GM23248 (cell line): ENCODE data around the gene WIZ. TPM values are rescaled to one million over a fixed set of nuclear protein-coding genes. Genes with fewer than 3 reads are reported as not detected.

ENCODE experiments used
- DNase-seq: peaks from one replicate; pipeline ENCODE4 v3.0.0-alpha.2; 2015
- H2AFZ ChIP-seq: fragments of 200-600 bp; sonication (generic); 2 replicates; pipeline ENCODE4 v1.6.1; 2016; ENCODE audit warnings: antibody characterized with exemption
- H3F3A ChIP-seq: fragments of 200-600 bp; sonication (generic); 2 replicates; pipeline ENCODE4 v1.6.1; 2016; ENCODE audit warnings: mild to moderate bottlenecking, antibody characterized with exemption, mixed run types; ENCODE audit not compliant: insufficient read depth
- H3K27ac ChIP-seq: fragments of 200-600 bp; sonication (generic); 2 replicates; pipeline ENCODE4 v1.5.1; 2016; ENCODE audit warnings: mild to moderate bottlenecking
- H3K27me3 ChIP-seq: fragments of 200-600 bp; sonication (generic); replicated peaks from 2 replicates; pipeline ENCODE4 v1.6.1; 2016; ENCODE audit warnings: mild to moderate bottlenecking; ENCODE audit not compliant: insufficient read depth
- H3K36me3 ChIP-seq: fragments of 200-600 bp; sonication (generic); 2 replicates; pipeline ENCODE4 v1.6.1; 2016; ENCODE audit warnings: low read depth, mild to moderate bottlenecking
- H3K4me1 ChIP-seq: fragments of 200-600 bp; sonication (generic); 2 replicates; pipeline ENCODE4 v1.6.1; 2016; ENCODE audit warnings: mild to moderate bottlenecking; ENCODE audit not compliant: insufficient read depth
- H3K4me2 ChIP-seq: fragments of 200-600 bp; sonication (generic); one replicate; pipeline ENCODE4 v1.6.1; 2016; ENCODE audit warnings: mild to moderate bottlenecking; ENCODE audit not compliant: unreplicated experiment
- H3K4me3 ChIP-seq: fragments of 200-600 bp; sonication (generic); 2 replicates; pipeline ENCODE4 v1.5.1; 2016; ENCODE audit warnings: mild to moderate bottlenecking
- H3K79me2 ChIP-seq: fragments of 200-600 bp; sonication (generic); 2 replicates; pipeline ENCODE4 v1.6.1; 2016; ENCODE audit warnings: mild to moderate bottlenecking; ENCODE audit not compliant: insufficient read depth
- H3K9ac ChIP-seq: fragments of 200-600 bp; sonication (generic); 2 replicates; pipeline ENCODE4 v1.6.1; 2016; ENCODE audit warnings: mild to moderate bottlenecking
- H3K9me2 ChIP-seq: fragments of 200-600 bp; sonication (generic); 2 replicates; pipeline ENCODE4 v1.6.1; 2016; ENCODE audit warnings: mixed run types, mild to moderate bottlenecking, moderate library complexity; ENCODE audit not compliant: insufficient read depth
- H3K9me3 ChIP-seq: fragments of 200-600 bp; sonication (generic); one replicate; pipeline ENCODE4 v1.6.1; 2017; ENCODE audit warnings: low read depth
- H4K20me1 ChIP-seq: fragments of 200-600 bp; sonication (generic); 2 replicates; pipeline ENCODE4 v1.6.0; 2016; ENCODE audit not compliant: insufficient read depth
- EZH2 ChIP-seq: fragments of 200-600 bp; sonication (generic); IDR thresholded peaks from 2 replicates; pipeline ENCODE4 v1.6.1; 2018; ENCODE audit warnings: antibody characterized with exemption, mild to moderate bottlenecking; ENCODE audit not compliant: insufficient read depth, poor library complexity, severe bottlenecking
- EZH2phosphoT487 ChIP-seq: fragments of 200-600 bp; sonication (generic); IDR thresholded peaks from 2 replicates; pipeline ENCODE4 v1.6.1; 2018; ENCODE audit warnings: antibody characterized with exemption, moderate library complexity, mild to moderate bottlenecking, low read depth; ENCODE audit not compliant: insufficient read depth
- WGBS, 2 experiments: methylation state at CpG; one replicate each; pipeline ENCODE4 v1.1.6; 2015 to 2017; ENCODE audit warnings: low lambda C conversion rate in 2 of 2, low coverage in 1 of 2; ENCODE audit errors: missing lambda C conversion rate in 2 of 2; 5-methylcytosine and 5-hydroxymethylcytosine counted together
- in situ Hi-C: fragments of 300-500 bp; cut with MboI; formaldehyde crosslinking; loops from 2 replicates; pipeline ENCODE4 v1.15.0; 2020
- polyA plus RNA-seq: library from polyadenylated mRNA; unstranded; fragments of >200 nt; fragmentation: Nextera tagmentation; extraction: Ambion mirVana; gene quantifications from 2 replicates; pipeline ENCODE4 v1.2.1, GENCODE V29; 2016
- total RNA-seq: library from RNA; depleted of rRNA; stranded (reverse); fragments of >200 nt; shearing (Covaris generic); gene quantifications from 2 replicates; pipeline ENCODE4 v1.2.3, GENCODE V29; 2014

The WIZ gene
- total and polyA plus RNA-seq, 2 experiments from 2014 or later = 6.1 to 22.0 TPM

- peaks cover 20% of the 10 kb centered on the region for H3K36me3 ChIP-seq
- no peak overlapping the region for H2AFZ ChIP-seq
- no peak overlapping the region for H3K4me3 ChIP-seq
- H3K27ac ChIP-seq = no peak overlapping the region
- H3K79me2 ChIP-seq = peaks cover 68% of the 10 kb centered on the region
- H3F3A ChIP-seq = no peaks in the 10 kb centered on the region
- DNase-seq = no peak
- no peak overlapping the region for H3K9ac ChIP-seq
- WGBS, 2 experiments = 91 to 93% methylated on average over 27 to 29 of the region's 29 CpGs
- no peaks in the 10 kb centered on the region for H3K9me2 ChIP-seq
- H3K4me2 ChIP-seq = no peak overlapping the region
- H3K4me1 ChIP-seq = no peaks in the 10 kb centered on the region
- in situ Hi-C loops = no loop called here
- no peaks in the 10 kb centered on the region for H3K9me3 ChIP-seq
- TF ChIP-seq EZH2 (no peak), EZH2phosphoT487 (no peak)
- no peaks in the 10 kb centered on the region for H3K27me3 ChIP-seq
- peaks cover 6% of the 10 kb centered on the region; the same call in 1 of the 2 replicates for H4K20me1 ChIP-seq
Measured at GRCh38 chr19:15400521-15401396, 49.0 kb downstream of the WIZ start.

- no peaks in the 10 kb centered on the region for H3K9me3 ChIP-seq
- H4K20me1 ChIP-seq = no peaks in the 10 kb centered on the region; the same call in none of the 2 replicates
- peaks cover 62% of the 10 kb centered on the region for H3K79me2 ChIP-seq
- in situ Hi-C loops = no loop called here
- no peak for DNase-seq
- no peak overlapping the region for H3K9ac ChIP-seq
- H2AFZ ChIP-seq = no peak overlapping the region
- H3K27ac ChIP-seq = no peak overlapping the region
- peaks cover 20% of the 10 kb centered on the region for H3K36me3 ChIP-seq
- peaks cover 9% of the 10 kb centered on the region for H3F3A ChIP-seq
- TF ChIP-seq EZH2phosphoT487 (no peak), EZH2 (no peak)
- H3K27me3 ChIP-seq = no peaks in the 10 kb centered on the region
- H3K9me2 ChIP-seq = no peaks in the 10 kb centered on the region
- no peak overlapping the region for H3K4me2 ChIP-seq
- H3K4me1 ChIP-seq = no peaks in the 10 kb centered on the region
- WGBS, 2 experiments = 91 to 98% methylated on average over 14 of the region's 14 CpGs
- H3K4me3 ChIP-seq = no peak overlapping the region
Measured at GRCh38 chr19:15399635-15400034, 50.1 kb downstream of the WIZ start.

GRCh38 chr19:15399234-15399515 lies 50.6 kb downstream of the WIZ start:
- in situ Hi-C loops = no loop called here
- no peak overlapping the region for H3K9ac ChIP-seq
- no peak overlapping the region for H2AFZ ChIP-seq
- TF ChIP-seq EZH2 (no peak), EZH2phosphoT487 (no peak)
- 93 to 97% methylated on average over 6 to 7 of the region's 8 CpGs for WGBS, 2 experiments
- peaks cover under 1% of the 10 kb centered on the region for H3K4me1 ChIP-seq
- H3F3A ChIP-seq = peaks cover 13% of the 10 kb centered on the region
- H4K20me1 ChIP-seq = no peaks in the 10 kb centered on the region; the same call in 1 of the 2 replicates
- H3K27me3 ChIP-seq = no peaks in the 10 kb centered on the region
- H3K9me2 ChIP-seq = no peaks in the 10 kb centered on the region
- DNase-seq = no peak
- H3K9me3 ChIP-seq = no peaks in the 10 kb centered on the region
- no peak overlapping the region for H3K4me3 ChIP-seq
- peaks cover 58% of the 10 kb centered on the region for H3K79me2 ChIP-seq
- H3K4me2 ChIP-seq = no peak overlapping the region
- H3K27ac ChIP-seq = no peak overlapping the region
- H3K36me3 ChIP-seq = peaks cover 20% of the 10 kb centered on the region

- no peak overlapping the region for H3K4me3 ChIP-seq
- no peaks in the 10 kb centered on the region; the same call in 1 of the 2 replicates for H4K20me1 ChIP-seq
- H3K9ac ChIP-seq = no peak overlapping the region
- TF ChIP-seq EZH2 (no peak), EZH2phosphoT487 (no peak)
- in situ Hi-C loops = no loop called here
- no peaks in the 10 kb centered on the region for H3K9me3 ChIP-seq
- no peak overlapping the region for H3K27ac ChIP-seq
- H3K36me3 ChIP-seq = peaks cover 20% of the 10 kb centered on the region
- no peak overlapping the region for H2AFZ ChIP-seq
- peaks cover 18% of the 10 kb centered on the region for H3F3A ChIP-seq
- 91 to 95% methylated on average over 46 to 50 of the region's 50 CpGs for WGBS, 2 experiments
- H3K9me2 ChIP-seq = no peaks in the 10 kb centered on the region
- peaks cover 6% of the 10 kb centered on the region for H3K4me1 ChIP-seq
- peaks cover 53% of the 10 kb centered on the region for H3K79me2 ChIP-seq
- DNase-seq = no peak
- H3K4me2 ChIP-seq = no peak overlapping the region
- no peaks in the 10 kb centered on the region for H3K27me3 ChIP-seq
Measured at GRCh38 chr19:15398501-15399233, 51.1 kb downstream of the WIZ start.
